HEK293T (cell line): ENCODE measurements around the gene KCMF1.

Experiments
- CTCF ChIA-PET: fragments of 350-600 bp; formaldehyde crosslinking; extraction: SDS; loops from one replicate; lab custom pipeline; 2021; ENCODE audit warnings: antibody characterized with exemption, inconsistent platforms; lab: Yijun Ruan, JAX
- POLR2A ChIA-PET: fragments of 350-600 bp; formaldehyde crosslinking; extraction: SDS; loops from one replicate; lab custom pipeline; 2020; ENCODE audit warnings: antibody characterized with exemption, inconsistent platforms; lab: Yijun Ruan, JAX
- DNase-seq: peaks from one replicate; pipeline ENCODE4 v3.0.0; 2012; ENCODE audit warnings: mixed read lengths; ENCODE audit errors: extremely low spot score
- ARNT ChIP-seq: fragments of 450-650 bp; IDR thresholded peaks from 2 replicates; pipeline ENCODE4 v1.6.1; 2017; ENCODE audit warnings: mild to moderate bottlenecking
- BHLHE40 ChIP-seq: fragments of 450-650 bp; IDR thresholded peaks from 2 replicates; pipeline ENCODE4 v1.6.1; 2016; ENCODE audit warnings: mild to moderate bottlenecking, moderate library complexity, borderline replicate concordance
- CTBP1 ChIP-seq: fragments of 450-650 bp; IDR thresholded peaks from 2 replicates; pipeline ENCODE4 v1.6.1; 2016; ENCODE audit warnings: borderline replicate concordance
- ELF4 ChIP-seq: fragments of 450-650 bp; IDR thresholded peaks from 2 replicates; pipeline ENCODE4 v1.6.1; 2017; ENCODE audit warnings: antibody characterized with exemption
- FOXA1 ChIP-seq: fragments of 450-650 bp; IDR thresholded peaks from 2 replicates; pipeline ENCODE4 v1.6.1; 2016; ENCODE audit warnings: mild to moderate bottlenecking
- FOXK2 ChIP-seq: fragments of 450-650 bp; IDR thresholded peaks from 2 replicates; pipeline ENCODE4 v1.6.1; 2016; ENCODE audit warnings: mild to moderate bottlenecking
- FOXM1 ChIP-seq: fragments of 450-650 bp; IDR thresholded peaks from 2 replicates; pipeline ENCODE4 v1.6.1; 2017; ENCODE audit warnings: mild to moderate bottlenecking, borderline replicate concordance
- HDGF ChIP-seq: fragments of 450-650 bp; IDR thresholded peaks from 2 replicates; pipeline ENCODE4 v1.6.1; 2017; ENCODE audit warnings: antibody characterized with exemption, borderline replicate concordance
- L3MBTL2 ChIP-seq: fragments of 450-650 bp; conservative IDR thresholded peaks from 2 replicates; pipeline ENCODE4 v1.6.1; 2016; ENCODE audit warnings: mild to moderate bottlenecking
- LEF1 ChIP-seq: fragments of 450-650 bp; IDR thresholded peaks from 2 replicates; pipeline ENCODE4 v1.6.1; 2017; ENCODE audit warnings: mild to moderate bottlenecking, borderline replicate concordance
- NFRKB ChIP-seq: fragments of 450-650 bp; IDR thresholded peaks from 2 replicates; pipeline ENCODE4 v1.6.1; 2016; ENCODE audit warnings: mild to moderate bottlenecking, moderate library complexity
- PKNOX1 ChIP-seq: fragments of 450-650 bp; IDR thresholded peaks from 2 replicates; pipeline ENCODE4 v1.6.1; 2016
- SP1 ChIP-seq: fragments of 450-650 bp; IDR thresholded peaks from 2 replicates; pipeline ENCODE4 v1.6.1; 2017
- SUZ12 ChIP-seq: fragments of 450-650 bp; IDR thresholded peaks from 2 replicates; pipeline ENCODE4 v1.6.1; 2016; ENCODE audit warnings: mild to moderate bottlenecking
- TARDBP ChIP-seq: fragments of 450-650 bp; IDR thresholded peaks from 2 replicates; pipeline ENCODE4 v1.6.1; 2016
- ZNF384 ChIP-seq: fragments of 450-650 bp; IDR thresholded peaks from 2 replicates; pipeline ENCODE4 v1.6.1; 2016

Gene KCMF1

DNA sequence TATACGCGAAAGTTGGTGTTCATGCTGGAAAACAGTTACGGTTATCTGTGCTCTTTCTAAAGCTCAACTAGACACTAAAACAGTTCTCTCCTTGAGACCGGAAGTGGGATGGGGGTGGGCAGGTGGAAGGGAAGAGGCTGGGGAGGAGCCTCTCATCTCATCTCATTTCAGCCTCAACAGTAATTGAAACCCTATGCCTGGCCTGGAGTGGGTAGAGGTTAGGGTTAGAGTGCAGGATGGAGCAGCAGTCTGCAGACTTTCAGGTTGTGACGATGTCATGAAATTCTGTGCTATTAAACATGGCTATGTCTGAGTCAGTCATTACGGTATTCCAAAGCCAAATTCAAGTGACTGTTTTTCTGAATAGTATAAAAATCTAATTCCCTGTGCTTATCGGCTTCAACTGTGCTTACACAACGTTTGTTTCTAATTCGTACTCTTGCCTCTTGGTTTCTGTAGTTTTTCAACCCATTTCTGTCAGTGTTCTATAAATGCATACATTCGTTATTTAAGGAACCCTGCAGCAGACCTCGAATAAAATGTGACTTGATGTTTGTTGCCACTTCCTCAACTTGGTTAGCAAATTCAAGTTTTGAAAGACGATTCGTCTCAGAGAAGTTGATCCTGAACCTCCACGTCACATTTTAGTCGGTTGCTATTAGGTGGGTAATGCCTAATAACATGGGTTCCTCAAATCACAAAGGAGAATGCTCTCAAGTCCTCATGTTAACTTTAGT, 86.4 kb downstream of the KCMF1 start:
- no peak for TF ChIP-seq LEF1
- TF ChIP-seq BHLHE40, result no peak
- TF ChIP-seq HDGF, result no peak
- TF ChIP-seq ZNF384, result no peak
- TF ChIP-seq FOXM1, result no peak
- no peak for TF ChIP-seq TARDBP
- TF ChIP-seq ARNT, result no peak
- no peak for TF ChIP-seq FOXK2
- no peak for TF ChIP-seq L3MBTL2
- no peak for TF ChIP-seq SUZ12
- TF ChIP-seq SP1, result no peak
- TF ChIP-seq PKNOX1, result no peak
- DNase-seq, result no peak
- POLR2A ChIA-PET, result no interaction called here
- CTCF ChIA-PET, result no interaction called here

DNA sequence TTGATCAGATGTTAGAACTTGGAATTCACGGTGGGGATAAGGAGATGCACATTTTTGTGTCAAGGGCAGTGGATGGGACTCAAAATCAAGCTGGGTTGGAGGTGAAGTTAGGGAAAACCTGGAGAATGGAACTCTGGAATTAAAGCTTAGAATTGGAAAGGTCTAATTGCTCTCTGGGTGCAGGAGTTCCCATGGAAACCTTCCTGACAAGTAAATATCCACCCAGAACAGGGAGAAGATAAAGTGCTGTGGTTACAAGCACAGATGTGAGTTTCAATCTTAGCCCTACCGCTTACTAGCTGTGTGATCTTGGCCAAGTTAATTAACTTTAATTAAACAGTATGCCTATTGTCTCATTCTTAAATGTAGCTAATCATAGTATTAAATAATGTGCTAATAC, 90.9 kb downstream of the KCMF1 start:
- no peak for DNase-seq
- TF ChIP-seq TARDBP, result no peak
- TF ChIP-seq SP1, result no peak
- TF ChIP-seq PKNOX1, result no peak
- TF ChIP-seq NFRKB, result no peak
- no peak for TF ChIP-seq FOXM1
- TF ChIP-seq FOXK2, result no peak
- TF ChIP-seq ARNT, result no peak
- no peak for TF ChIP-seq LEF1
- no peak for TF ChIP-seq ZNF384
- no peak for TF ChIP-seq SUZ12
- TF ChIP-seq FOXA1, result no peak
- no peak for TF ChIP-seq CTBP1
- no peak for TF ChIP-seq HDGF
- no peak for TF ChIP-seq BHLHE40
- no peak for TF ChIP-seq L3MBTL2
- TF ChIP-seq ELF4, result no peak
- POLR2A ChIA-PET, result no interaction called here
- CTCF ChIA-PET, result interaction anchor here (1.0 to 1.8 kb wide), 2 partner anchors 205 to 238 kb away, joined by 3 to 4 read pairs; no protein-coding TSS in a partner anchor

GRCh38 chr2:85062565-85062964, 91.6 kb downstream of the KCMF1 start:
- no peak for TF ChIP-seq TARDBP
- TF ChIP-seq ARNT, result no peak
- no peak for TF ChIP-seq L3MBTL2
- ChIA-PET POLR2A (no interaction called here), CTCF (interaction anchor here (1.0 to 1.8 kb wide), 2 partner anchors 204 to 238 kb away, joined by 3 to 4 read pairs; no protein-coding TSS in a partner anchor)
- no peak for DNase-seq

GRCh38 chr2:85063981-85064599, 93.1 kb downstream of the KCMF1 start:
- POLR2A ChIA-PET, result no interaction called here
- CTCF ChIA-PET, result no interaction called here
- TF ChIP-seq NFRKB (no peak), ZNF384 (no peak)
- DNase-seq, result no peak

DNA sequence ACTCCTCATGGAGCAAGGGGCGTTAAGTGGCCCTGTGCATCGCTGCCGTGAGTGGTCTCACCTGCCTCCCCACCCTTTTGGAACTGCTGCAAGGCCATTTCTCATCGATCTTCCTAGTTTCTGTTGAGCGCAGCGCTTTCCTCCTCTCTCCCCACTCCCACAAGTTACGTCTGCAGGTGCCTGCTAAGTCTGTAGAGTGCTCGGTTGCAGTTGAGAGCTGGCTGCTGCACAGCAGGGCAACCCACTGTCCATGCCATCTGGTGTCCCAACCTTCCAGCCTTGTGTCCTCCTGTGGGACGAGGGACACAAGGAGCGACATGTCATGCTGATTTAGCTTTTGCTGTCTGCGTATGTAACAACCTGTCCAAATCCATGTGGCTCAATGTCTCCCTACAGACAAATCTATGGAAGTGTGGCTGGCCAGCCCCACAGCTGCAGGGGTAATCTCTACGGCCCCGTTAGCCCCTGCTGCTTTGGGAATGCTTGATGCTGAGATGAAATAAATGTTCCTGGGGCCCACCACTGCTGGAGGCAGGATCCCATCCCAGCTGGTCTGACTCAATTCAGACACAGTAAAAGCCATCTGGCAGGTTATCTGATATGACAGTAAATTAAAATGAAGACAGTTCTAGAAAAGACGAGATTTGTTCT, 94.1 kb downstream of the KCMF1 start:
- POLR2A ChIA-PET, result no interaction called here
- CTCF ChIA-PET, result interaction anchor here (0.7 to 4.4 kb wide), 2 partner anchors 139 to 220 kb away, joined by 4 to 36 read pairs; no protein-coding TSS in a partner anchor
- DNase-seq, result no peak
- no peak for TF ChIP-seq NFRKB
- no peak for TF ChIP-seq SP1
- TF ChIP-seq FOXA1, result no peak
- TF ChIP-seq CTBP1, result no peak
- TF ChIP-seq SUZ12, result no peak
- no peak for TF ChIP-seq ARNT
- no peak for TF ChIP-seq L3MBTL2
- TF ChIP-seq ELF4, result no peak
- no peak for TF ChIP-seq HDGF
- no peak for TF ChIP-seq PKNOX1
- TF ChIP-seq BHLHE40, result no peak
